ENCODE measurements around the gene NUDT6.

DNA sequence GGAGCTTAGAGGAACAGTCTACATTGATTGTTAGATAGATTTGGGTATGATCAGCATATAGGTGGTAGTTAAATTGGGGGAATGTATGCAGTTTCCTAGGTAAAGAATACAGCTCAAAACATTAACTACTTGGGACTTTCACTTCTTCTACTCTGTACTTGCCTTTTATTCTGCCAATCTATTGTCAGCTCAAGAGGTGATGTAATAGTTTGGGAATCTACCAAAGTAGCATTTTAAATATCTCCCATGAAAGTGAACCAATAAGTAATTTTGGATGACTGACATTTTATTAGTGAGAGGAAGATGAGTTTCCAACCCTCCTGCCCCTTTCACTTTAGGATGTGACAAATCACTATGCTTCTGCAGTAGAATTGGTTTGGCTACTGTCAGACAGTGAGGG, 43.4 kb downstream of the NUDT6 start:
- TF ChIP-seq, protein P1, sequence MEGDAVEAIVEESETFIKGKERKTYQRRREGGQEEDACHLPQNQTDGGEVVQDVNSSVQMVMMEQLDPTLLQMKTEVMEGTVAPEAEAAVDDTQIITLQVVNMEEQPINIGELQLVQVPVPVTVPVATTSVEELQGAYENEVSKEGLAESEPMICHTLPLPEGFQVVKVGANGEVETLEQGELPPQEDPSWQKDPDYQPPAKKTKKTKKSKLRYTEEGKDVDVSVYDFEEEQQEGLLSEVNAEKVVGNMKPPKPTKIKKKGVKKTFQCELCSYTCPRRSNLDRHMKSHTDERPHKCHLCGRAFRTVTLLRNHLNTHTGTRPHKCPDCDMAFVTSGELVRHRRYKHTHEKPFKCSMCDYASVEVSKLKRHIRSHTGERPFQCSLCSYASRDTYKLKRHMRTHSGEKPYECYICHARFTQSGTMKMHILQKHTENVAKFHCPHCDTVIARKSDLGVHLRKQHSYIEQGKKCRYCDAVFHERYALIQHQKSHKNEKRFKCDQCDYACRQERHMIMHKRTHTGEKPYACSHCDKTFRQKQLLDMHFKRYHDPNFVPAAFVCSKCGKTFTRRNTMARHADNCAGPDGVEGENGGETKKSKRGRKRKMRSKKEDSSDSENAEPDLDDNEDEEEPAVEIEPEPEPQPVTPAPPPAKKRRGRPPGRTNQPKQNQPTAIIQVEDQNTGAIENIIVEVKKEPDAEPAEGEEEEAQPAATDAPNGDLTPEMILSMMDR (IDR thresholded peaks at IDR 0.05; ENCODE audit: poor library complexity): no peak
- TF ChIP-seq EZH2phosphoT487 (IDR thresholded peaks at IDR 0.05; ENCODE audit: low read depth, severe bottlenecking, unreplicated experiment): no peak
